HG03135 (cell line): Measurements from ENCODE around the gene LOXHD1.

Experiments
- ATAC-seq: cut with Tn5 transposase; IDR thresholded peaks from one replicate; pipeline ENCODE4 v1.9.1; 2021; ENCODE audit warnings: mild to moderate bottlenecking, moderate library complexity; ENCODE audit not compliant: unreplicated experiment

Gene LOXHD1

GRCh38 chr18:46459789-46460455 lies 197.1 kb downstream of the LOXHD1 start:
- no peak for ATAC-seq

GRCh38 chr18:46458472-46458871 lies 198.5 kb downstream of the LOXHD1 start:
- no peak for ATAC-seq

GRCh38 chr18:46456691-46457090 lies 200.3 kb downstream of the LOXHD1 start:
- no peak for ATAC-seq

GRCh38 chr18:46452820-46453219 lies 204.2 kb downstream of the LOXHD1 start:
- ATAC-seq: no peak

GRCh38 chr18:46449499-46449898 lies 207.5 kb downstream of the LOXHD1 start:
- ATAC-seq: no peak

GRCh38 chr18:46449033-46449432 lies 208.0 kb downstream of the LOXHD1 start:
- ATAC-seq: no peak

- ATAC-seq: no peak
Observed at GRCh38 chr18:46448347-46448746, 208.7 kb downstream of the LOXHD1 start.

GRCh38 chr18:46447792-46448191 lies 209.2 kb downstream of the LOXHD1 start:
- ATAC-seq: no peak

- no peak for ATAC-seq
Observed at GRCh38 chr18:46447323-46447722, 209.7 kb downstream of the LOXHD1 start.

GRCh38 chr18:46445522-46446313 lies 211.3 kb downstream of the LOXHD1 start:
- ATAC-seq: no peak

- no peak for ATAC-seq
Observed at GRCh38 chr18:46439037-46439436, 218.0 kb downstream of the LOXHD1 start.

- no peak for ATAC-seq
Observed at GRCh38 chr18:46437061-46437460, 220.0 kb downstream of the LOXHD1 start.

GRCh38 chr18:46436621-46437020 lies 220.4 kb downstream of the LOXHD1 start:
- no peak for ATAC-seq

- ATAC-seq: no peak
Observed at GRCh38 chr18:46435031-46435430, 222.0 kb downstream of the LOXHD1 start.

GRCh38 chr18:46434629-46435028 lies 222.4 kb downstream of the LOXHD1 start:
- no peak for ATAC-seq

- ATAC-seq: no peak
Observed at GRCh38 chr18:46433121-46433826, 223.7 kb downstream of the LOXHD1 start.

- no peak for ATAC-seq
Observed at GRCh38 chr18:46431522-46432171, 225.4 kb downstream of the LOXHD1 start.

GRCh38 chr18:46429649-46430224 lies 227.3 kb downstream of the LOXHD1 start:
- no peak for ATAC-seq

GRCh38 chr18:46429130-46429529 lies 227.9 kb downstream of the LOXHD1 start:
- ATAC-seq: no peak

GRCh38 chr18:46428368-46428767 lies 228.7 kb downstream of the LOXHD1 start:
- no peak for ATAC-seq
